GM12875 (cell line): ENCODE data around the gene C16orf46.

Experiments used
- H3K4me3 ChIP-seq: one replicate; pipeline ENCODE4 v1.5.1; 2011; ENCODE audit warnings: low read depth, low read length, control low read depth
- TF ChIP-seq, protein P1 (sequence below): IDR thresholded peaks from 2 replicates; pipeline ENCODE4 v1.5.1; 2011; ENCODE audit warnings: low read depth, mild to moderate bottlenecking, control low read depth, inconsistent platforms, low read length, moderate library complexity, borderline replicate concordance; ENCODE audit not compliant: insufficient read depth

Gene C16orf46

DNA sequence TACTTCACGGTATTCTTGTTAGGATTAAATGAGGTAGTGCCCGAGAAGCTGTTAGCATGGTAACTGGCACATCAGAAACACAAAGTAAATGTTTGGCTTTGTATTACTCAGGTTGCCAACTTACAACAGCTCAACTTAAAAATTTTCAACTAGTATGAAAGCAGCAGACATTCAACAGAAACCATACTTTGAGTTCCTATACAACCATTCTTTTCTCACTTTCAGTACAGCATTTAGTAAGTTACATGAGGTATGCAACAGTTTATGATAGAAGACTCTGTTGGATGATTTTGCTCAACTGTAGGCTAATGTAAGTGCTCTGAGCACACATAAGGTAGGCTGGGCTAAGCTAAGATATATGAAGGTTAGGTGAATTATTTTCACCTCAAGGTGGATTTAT is 62.4 kb downstream of the C16orf46 start:
- no peak overlapping the region for H3K4me3 ChIP-seq
- TF ChIP-seq, protein P1, sequence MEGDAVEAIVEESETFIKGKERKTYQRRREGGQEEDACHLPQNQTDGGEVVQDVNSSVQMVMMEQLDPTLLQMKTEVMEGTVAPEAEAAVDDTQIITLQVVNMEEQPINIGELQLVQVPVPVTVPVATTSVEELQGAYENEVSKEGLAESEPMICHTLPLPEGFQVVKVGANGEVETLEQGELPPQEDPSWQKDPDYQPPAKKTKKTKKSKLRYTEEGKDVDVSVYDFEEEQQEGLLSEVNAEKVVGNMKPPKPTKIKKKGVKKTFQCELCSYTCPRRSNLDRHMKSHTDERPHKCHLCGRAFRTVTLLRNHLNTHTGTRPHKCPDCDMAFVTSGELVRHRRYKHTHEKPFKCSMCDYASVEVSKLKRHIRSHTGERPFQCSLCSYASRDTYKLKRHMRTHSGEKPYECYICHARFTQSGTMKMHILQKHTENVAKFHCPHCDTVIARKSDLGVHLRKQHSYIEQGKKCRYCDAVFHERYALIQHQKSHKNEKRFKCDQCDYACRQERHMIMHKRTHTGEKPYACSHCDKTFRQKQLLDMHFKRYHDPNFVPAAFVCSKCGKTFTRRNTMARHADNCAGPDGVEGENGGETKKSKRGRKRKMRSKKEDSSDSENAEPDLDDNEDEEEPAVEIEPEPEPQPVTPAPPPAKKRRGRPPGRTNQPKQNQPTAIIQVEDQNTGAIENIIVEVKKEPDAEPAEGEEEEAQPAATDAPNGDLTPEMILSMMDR, result no peak

DNA sequence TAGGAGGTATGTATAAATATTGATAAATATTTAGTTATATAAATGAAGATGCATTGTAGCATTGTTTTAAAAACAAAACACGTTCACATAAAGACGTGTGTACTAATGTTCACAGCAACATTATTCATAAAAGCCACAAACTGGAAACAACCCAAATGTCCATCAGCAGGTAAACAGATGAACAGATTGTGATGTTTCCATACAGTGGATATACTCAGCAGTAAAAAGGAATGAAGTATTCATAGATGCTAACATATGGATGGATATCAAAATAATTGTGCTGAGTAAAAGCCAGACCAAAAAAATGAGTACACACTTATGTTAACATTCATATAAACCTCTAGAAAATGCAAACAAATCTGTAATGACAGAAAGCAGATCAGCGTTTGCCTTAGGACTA is 64.1 kb downstream of the C16orf46 start:
- H3K4me3 ChIP-seq, result no peak overlapping the region
- TF ChIP-seq, protein P1, result no peak
